ENCODE results near the gene PPIL6.

DNA sequence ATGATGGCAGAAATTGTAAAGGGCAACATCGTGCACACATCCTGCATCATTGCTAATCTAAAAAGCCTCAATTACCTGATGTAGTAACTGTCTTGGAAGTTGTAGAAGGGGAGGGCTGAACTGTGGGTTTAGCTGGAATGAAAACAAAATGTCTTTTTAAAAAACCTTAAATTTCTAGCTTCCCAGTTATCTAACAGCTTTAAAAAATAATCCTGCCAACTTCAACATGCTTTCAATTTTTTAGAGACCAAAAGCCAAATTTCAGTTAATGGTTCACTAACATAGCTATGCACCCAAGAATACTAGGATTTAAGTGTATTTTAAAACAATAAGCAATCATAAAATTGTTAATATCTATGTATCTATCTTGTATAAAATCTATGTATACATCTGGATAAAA, 70.1 kb downstream of the PPIL6 start:
- TF ChIP-seq, protein P1, sequence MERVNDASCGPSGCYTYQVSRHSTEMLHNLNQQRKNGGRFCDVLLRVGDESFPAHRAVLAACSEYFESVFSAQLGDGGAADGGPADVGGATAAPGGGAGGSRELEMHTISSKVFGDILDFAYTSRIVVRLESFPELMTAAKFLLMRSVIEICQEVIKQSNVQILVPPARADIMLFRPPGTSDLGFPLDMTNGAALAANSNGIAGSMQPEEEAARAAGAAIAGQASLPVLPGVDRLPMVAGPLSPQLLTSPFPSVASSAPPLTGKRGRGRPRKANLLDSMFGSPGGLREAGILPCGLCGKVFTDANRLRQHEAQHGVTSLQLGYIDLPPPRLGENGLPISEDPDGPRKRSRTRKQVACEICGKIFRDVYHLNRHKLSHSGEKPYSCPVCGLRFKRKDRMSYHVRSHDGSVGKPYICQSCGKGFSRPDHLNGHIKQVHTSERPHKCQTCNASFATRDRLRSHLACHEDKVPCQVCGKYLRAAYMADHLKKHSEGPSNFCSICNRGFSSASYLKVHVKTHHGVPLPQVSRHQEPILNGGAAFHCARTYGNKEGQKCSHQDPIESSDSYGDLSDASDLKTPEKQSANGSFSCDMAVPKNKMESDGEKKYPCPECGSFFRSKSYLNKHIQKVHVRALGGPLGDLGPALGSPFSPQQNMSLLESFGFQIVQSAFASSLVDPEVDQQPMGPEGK (CRISPR knock-in tag; IDR thresholded peaks at IDR 0.05; ENCODE audit: borderline replicate concordance) = no peak
- TF ChIP-seq ZFP3 (CRISPR knock-in tag; IDR thresholded peaks at IDR 0.05) = no peak
- TF ChIP-seq, protein P2, sequence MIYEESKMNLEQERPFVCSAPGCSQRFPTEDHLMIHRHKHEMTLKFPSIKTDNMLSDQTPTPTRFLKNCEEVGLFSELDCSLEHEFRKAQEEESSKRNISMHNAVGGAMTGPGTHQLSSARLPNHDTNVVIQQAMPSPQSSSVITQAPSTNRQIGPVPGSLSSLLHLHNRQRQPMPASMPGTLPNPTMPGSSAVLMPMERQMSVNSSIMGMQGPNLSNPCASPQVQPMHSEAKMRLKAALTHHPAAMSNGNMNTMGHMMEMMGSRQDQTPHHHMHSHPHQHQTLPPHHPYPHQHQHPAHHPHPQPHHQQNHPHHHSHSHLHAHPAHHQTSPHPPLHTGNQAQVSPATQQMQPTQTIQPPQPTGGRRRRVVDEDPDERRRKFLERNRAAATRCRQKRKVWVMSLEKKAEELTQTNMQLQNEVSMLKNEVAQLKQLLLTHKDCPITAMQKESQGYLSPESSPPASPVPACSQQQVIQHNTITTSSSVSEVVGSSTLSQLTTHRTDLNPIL (CRISPR knock-in tag; IDR thresholded peaks at IDR 0.05; ENCODE audit: low read depth) = no peak
- TF ChIP-seq ZFP30 (CRISPR knock-in tag; IDR thresholded peaks at IDR 0.05) = no peak
- no peak for TF ChIP-seq OSR1 (CRISPR knock-in tag; IDR thresholded peaks at IDR 0.05)
- TF ChIP-seq, protein P3, sequence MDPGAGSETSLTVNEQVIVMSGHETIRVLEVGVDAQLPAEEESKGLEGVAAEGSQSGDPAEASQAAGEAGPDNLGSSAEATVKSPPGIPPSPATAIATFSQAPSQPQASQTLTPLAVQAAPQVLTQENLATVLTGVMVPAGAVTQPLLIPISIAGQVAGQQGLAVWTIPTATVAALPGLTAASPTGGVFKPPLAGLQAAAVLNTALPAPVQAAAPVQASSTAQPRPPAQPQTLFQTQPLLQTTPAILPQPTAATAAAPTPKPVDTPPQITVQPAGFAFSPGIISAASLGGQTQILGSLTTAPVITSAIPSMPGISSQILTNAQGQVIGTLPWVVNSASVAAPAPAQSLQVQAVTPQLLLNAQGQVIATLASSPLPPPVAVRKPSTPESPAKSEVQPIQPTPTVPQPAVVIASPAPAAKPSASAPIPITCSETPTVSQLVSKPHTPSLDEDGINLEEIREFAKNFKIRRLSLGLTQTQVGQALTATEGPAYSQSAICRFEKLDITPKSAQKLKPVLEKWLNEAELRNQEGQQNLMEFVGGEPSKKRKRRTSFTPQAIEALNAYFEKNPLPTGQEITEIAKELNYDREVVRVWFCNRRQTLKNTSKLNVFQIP (CRISPR knock-in tag; IDR thresholded peaks at IDR 0.05; ENCODE audit: borderline replicate concordance, low read depth) = no peak
- TF ChIP-seq, protein P4, sequence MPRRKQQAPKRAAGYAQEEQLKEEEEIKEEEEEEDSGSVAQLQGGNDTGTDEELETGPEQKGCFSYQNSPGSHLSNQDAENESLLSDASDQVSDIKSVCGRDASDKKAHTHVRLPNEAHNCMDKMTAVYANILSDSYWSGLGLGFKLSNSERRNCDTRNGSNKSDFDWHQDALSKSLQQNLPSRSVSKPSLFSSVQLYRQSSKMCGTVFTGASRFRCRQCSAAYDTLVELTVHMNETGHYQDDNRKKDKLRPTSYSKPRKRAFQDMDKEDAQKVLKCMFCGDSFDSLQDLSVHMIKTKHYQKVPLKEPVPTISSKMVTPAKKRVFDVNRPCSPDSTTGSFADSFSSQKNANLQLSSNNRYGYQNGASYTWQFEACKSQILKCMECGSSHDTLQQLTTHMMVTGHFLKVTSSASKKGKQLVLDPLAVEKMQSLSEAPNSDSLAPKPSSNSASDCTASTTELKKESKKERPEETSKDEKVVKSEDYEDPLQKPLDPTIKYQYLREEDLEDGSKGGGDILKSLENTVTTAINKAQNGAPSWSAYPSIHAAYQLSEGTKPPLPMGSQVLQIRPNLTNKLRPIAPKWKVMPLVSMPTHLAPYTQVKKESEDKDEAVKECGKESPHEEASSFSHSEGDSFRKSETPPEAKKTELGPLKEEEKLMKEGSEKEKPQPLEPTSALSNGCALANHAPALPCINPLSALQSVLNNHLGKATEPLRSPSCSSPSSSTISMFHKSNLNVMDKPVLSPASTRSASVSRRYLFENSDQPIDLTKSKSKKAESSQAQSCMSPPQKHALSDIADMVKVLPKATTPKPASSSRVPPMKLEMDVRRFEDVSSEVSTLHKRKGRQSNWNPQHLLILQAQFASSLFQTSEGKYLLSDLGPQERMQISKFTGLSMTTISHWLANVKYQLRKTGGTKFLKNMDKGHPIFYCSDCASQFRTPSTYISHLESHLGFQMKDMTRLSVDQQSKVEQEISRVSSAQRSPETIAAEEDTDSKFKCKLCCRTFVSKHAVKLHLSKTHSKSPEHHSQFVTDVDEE (CRISPR knock-in tag; IDR thresholded peaks at IDR 0.05) = no peak
- no peak for TF ChIP-seq RARB (CRISPR knock-in tag; IDR thresholded peaks at IDR 0.05)
- TF ChIP-seq ZNF70 (CRISPR knock-in tag; IDR thresholded peaks at IDR 0.05) = no peak
- no peak for TF ChIP-seq ZC3H10 (CRISPR knock-in tag; IDR thresholded peaks at IDR 0.05)
- no peak for TF ChIP-seq ARNTL (CRISPR knock-in tag; IDR thresholded peaks at IDR 0.05; ENCODE audit: borderline replicate concordance, low read depth)
- no peak for TF ChIP-seq TCF4 (CRISPR knock-in tag; IDR thresholded peaks at IDR 0.05; ENCODE audit: borderline replicate concordance)
- no peak for TF ChIP-seq SNAI2 (CRISPR knock-in tag; IDR thresholded peaks at IDR 0.05)
- TF ChIP-seq GLIS3 (CRISPR knock-in tag; IDR thresholded peaks at IDR 0.05) = no peak
